ENCODE data around the gene GABBR2. TPM values are rescaled to one million over a fixed set of nuclear protein-coding genes. Genes with fewer than 3 reads are reported as not detected.
A peak's percentile ranks its signal among the peaks of the same experiment; 100 is the strongest.

GABBR2 gene
- total and polyA plus RNA-seq, 9 of the 15 experiments (the other 6 are each of a cell fraction or from before 2014, with no cell fraction given): 0.15 to 1.9 (median 0.32) TPM

GRCh38 chr9:98310752-98311392 lies 397.9 kb downstream of the GABBR2 start (continued):
- no peak for TF ChIP-seq CREB5 (CRISPR knock-in tag; IDR thresholded peaks at IDR 0.05)
- no peak for TF ChIP-seq SMAD1 (IDR thresholded peaks at IDR 0.05; ENCODE audit: low read depth, low read length, partially characterized antibody)
- TF ChIP-seq RAD21 (CRISPR knock-in tag; conservative IDR thresholded peaks at IDR 0.05 in 1 of 2, IDR thresholded peaks at IDR 0.05 in 1 of 2): no peak; a peak in 1 of 4 replicates
- peak; percentile 92 for TF ChIP-seq MECOM (CRISPR knock-in tag; IDR thresholded peaks at IDR 0.05)
- TF ChIP-seq ZNF583 (CRISPR knock-in tag; IDR thresholded peaks at IDR 0.05): no peak; the same call in 1 of the 2 replicates
- no peak for TF ChIP-seq ADNP (tag; IDR thresholded peaks at IDR 0.05)
- no peak for TF ChIP-seq PURB (CRISPR knock-in tag; IDR thresholded peaks at IDR 0.05; ENCODE audit: low read depth)
- no peak for TF ChIP-seq HLTF (IDR thresholded peaks at IDR 0.05)
- TF ChIP-seq MAFG (tag; conservative IDR thresholded peaks at IDR 0.05): peak; percentile 94
- TF ChIP-seq OTX1 (CRISPR knock-in tag; IDR thresholded peaks at IDR 0.05): no peak
- no peak for TF ChIP-seq RHOXF2B (CRISPR knock-in tag; conservative IDR thresholded peaks at IDR 0.05)
- no peak for TF ChIP-seq SRSF9 (IDR thresholded peaks at IDR 0.05; ENCODE audit: borderline replicate concordance, low read depth, low read length)
- no peak for TF ChIP-seq MLX (CRISPR knock-in tag; conservative IDR thresholded peaks at IDR 0.05)
- TF ChIP-seq CC2D1A (IDR thresholded peaks at IDR 0.05): no peak
- TF ChIP-seq PCBP1 (IDR thresholded peaks at IDR 0.05; ENCODE audit: low read depth, low read length, poor library complexity, severe bottlenecking): no peak
- TF ChIP-seq ARID4B (CRISPR knock-in tag; IDR thresholded peaks at IDR 0.05): 0 out of 2 replicates have a peak, but pooled peaks have one; percentile 32
- peak; percentile 91 for TF ChIP-seq MAFF (IDR thresholded peaks at IDR 0.05; ENCODE audit: low read length)
- TF ChIP-seq NEUROD1 (IDR thresholded peaks at IDR 0.05; ENCODE audit: borderline replicate concordance, low read depth, low read length, partially characterized antibody): no peak
- no peak for TF ChIP-seq ZNF212 (CRISPR knock-in tag; IDR thresholded peaks at IDR 0.05)
- TF ChIP-seq, protein P1, sequence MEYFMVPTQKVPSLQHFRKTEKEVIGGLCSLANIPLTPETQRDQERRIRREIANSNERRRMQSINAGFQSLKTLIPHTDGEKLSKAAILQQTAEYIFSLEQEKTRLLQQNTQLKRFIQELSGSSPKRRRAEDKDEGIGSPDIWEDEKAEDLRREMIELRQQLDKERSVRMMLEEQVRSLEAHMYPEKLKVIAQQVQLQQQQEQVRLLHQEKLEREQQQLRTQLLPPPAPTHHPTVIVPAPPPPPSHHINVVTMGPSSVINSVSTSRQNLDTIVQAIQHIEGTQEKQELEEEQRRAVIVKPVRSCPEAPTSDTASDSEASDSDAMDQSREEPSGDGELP (CRISPR knock-in tag; IDR thresholded peaks at IDR 0.05; ENCODE audit: borderline replicate concordance): peak; percentile 52
- TF ChIP-seq L3MBTL2 (IDR thresholded peaks at IDR 0.05): peak; percentile 86
- TF ChIP-seq TCF15 (CRISPR knock-in tag; IDR thresholded peaks at IDR 0.05): no peak

All from K562 (cell line).